ENCODE data around the gene GPATCH8. TPM values are rescaled to one million over a fixed set of nuclear protein-coding genes. Genes with fewer than 3 reads are reported as not detected.

The GPATCH8 gene
- total RNA-seq, 1 experiment from 2014 or later = 40.8 TPM

GRCh38 chr17:44359458-44360143 is 143.6 kb downstream of the GPATCH8 start:
- no peak for TF ChIP-seq CTCF (IDR thresholded peaks at IDR 0.05; ENCODE audit: unreplicated experiment)
- intact Hi-C loops (cut with micrococcal nuclease) = no loop called here
- DNase-seq (ENCODE audit: unreplicated experiment) = no peak
- Mint-ChIP-seq H3K9me3 (ENCODE audit: unreplicated experiment) (no peaks in the 10 kb centered on the region), H3K27me3 (ENCODE audit: insufficient read depth, unreplicated experiment) (no peaks in the 10 kb centered on the region), H3K27ac (ENCODE audit: low read depth, unreplicated experiment) (no peak overlapping the region), H3K4me3 (ENCODE audit: unreplicated experiment) (no peak overlapping the region), H3K4me1 (ENCODE audit: insufficient read depth, unreplicated experiment) (no peaks in the 10 kb centered on the region), H3K36me3 (ENCODE audit: insufficient read depth, unreplicated experiment) (no peaks in the 10 kb centered on the region)
- ChIA-PET POLR2A (no interaction called here), CTCF (no interaction called here)
- no TSS peak for BruUV-seq (replicated peaks)

GRCh38 chr17:44359006-44359405 is 144.2 kb downstream of the GPATCH8 start:
- DNase-seq (ENCODE audit: unreplicated experiment) = no peak
- H3K27me3 Mint-ChIP-seq (ENCODE audit: insufficient read depth, unreplicated experiment) = no peaks in the 10 kb centered on the region
- no peak for TF ChIP-seq CTCF (IDR thresholded peaks at IDR 0.05; ENCODE audit: unreplicated experiment)
- intact Hi-C loops (cut with micrococcal nuclease) = no loop called here
- no peak overlapping the region for H3K27ac Mint-ChIP-seq (ENCODE audit: low read depth, unreplicated experiment)
- H3K4me1 Mint-ChIP-seq (ENCODE audit: insufficient read depth, unreplicated experiment) = no peaks in the 10 kb centered on the region
- POLR2A ChIA-PET = no interaction called here
- no TSS peak for BruUV-seq (replicated peaks)
- H3K36me3 Mint-ChIP-seq (ENCODE audit: insufficient read depth, unreplicated experiment) = no peaks in the 10 kb centered on the region
- CTCF ChIA-PET = interaction anchor here (0.9 to 1.5 kb wide), 2 partner anchors 11 to 28 kb away, joined by 3 to 5 read pairs; no protein-coding TSS in a partner anchor
- H3K4me3 Mint-ChIP-seq (ENCODE audit: unreplicated experiment) = no peak overlapping the region
- H3K9me3 Mint-ChIP-seq (ENCODE audit: unreplicated experiment) = no peaks in the 10 kb centered on the region

GRCh38 chr17:44358066-44358465 is 145.1 kb downstream of the GPATCH8 start:
- BruUV-seq (replicated peaks) = no TSS peak
- POLR2A ChIA-PET = interaction anchor here (0.7 to 1.0 kb wide), 2 partner anchors 32 to 351 kb away, joined by 3 to 5 read pairs; partner anchors contain the start of gene DBF4B
- Mint-ChIP-seq H3K36me3 (ENCODE audit: insufficient read depth, unreplicated experiment) (peaks cover 1% of the 10 kb centered on the region), H3K4me1 (ENCODE audit: insufficient read depth, unreplicated experiment) (no peaks in the 10 kb centered on the region), H3K9me3 (ENCODE audit: unreplicated experiment) (no peaks in the 10 kb centered on the region), H3K27me3 (ENCODE audit: insufficient read depth, unreplicated experiment) (no peaks in the 10 kb centered on the region), H3K4me3 (ENCODE audit: unreplicated experiment) (no peak overlapping the region), H3K27ac (ENCODE audit: low read depth, unreplicated experiment) (no peak overlapping the region)
- intact Hi-C loops (cut with micrococcal nuclease) = no loop called here
- DNase-seq (ENCODE audit: unreplicated experiment) = no peak
- TF ChIP-seq CTCF (IDR thresholded peaks at IDR 0.05; ENCODE audit: unreplicated experiment) = no peak
- CTCF ChIA-PET = interaction anchor here (0.6 to 1.5 kb wide), 7 partner anchors 8 to 137 kb away, joined by 3 to 5 read pairs (median 3); no protein-coding TSS in a partner anchor

- Mint-ChIP-seq H3K4me1 (ENCODE audit: insufficient read depth, unreplicated experiment) (no peaks in the 10 kb centered on the region), H3K27me3 (ENCODE audit: insufficient read depth, unreplicated experiment) (no peaks in the 10 kb centered on the region), H3K27ac (ENCODE audit: low read depth, unreplicated experiment) (no peak overlapping the region), H3K4me3 (ENCODE audit: unreplicated experiment) (no peak overlapping the region), H3K36me3 (ENCODE audit: insufficient read depth, unreplicated experiment) (peaks cover 6% of the 10 kb centered on the region), H3K9me3 (ENCODE audit: unreplicated experiment) (no peaks in the 10 kb centered on the region)
- CTCF ChIA-PET = interaction anchor here (0.8 kb wide), 1 partner anchor 137 kb away, joined by 3 read pairs; no protein-coding TSS in a partner anchor
- intact Hi-C loops (cut with micrococcal nuclease) = no loop called here
- no peak for TF ChIP-seq CTCF (IDR thresholded peaks at IDR 0.05; ENCODE audit: unreplicated experiment)
- BruUV-seq (replicated peaks) = no TSS peak
- DNase-seq (ENCODE audit: unreplicated experiment) = no peak
- POLR2A ChIA-PET = interaction anchor here (0.6 to 1.1 kb wide), 2 partner anchors 11 to 137 kb away, joined by 3 to 4 read pairs; partner anchors contain the start of genes GRN and UBTF
Measured at GRCh38 chr17:44356241-44356640, 147.0 kb downstream of the GPATCH8 start.
